HepG2 (cell line): ENCODE results near the gene CAPN12.

ENCODE experiments used
- CHD2 ChIP-seq: IDR thresholded peaks from 2 replicates; pipeline ENCODE4 v1.6.1; 2011; ENCODE audit warnings: low read depth, low read length, improper control_type of control experiment
- GABPA ChIP-seq, 2 experiments: IDR thresholded peaks; 2 replicates each; pipeline ENCODE4 v1.6.1; 2011 to 2016; ENCODE audit warnings: low read depth in 2 of 2, low read length in 1 of 2, missing biosample characterization in 1 of 2, missing genetic modification characterization in 1 of 2
- KLF11 ChIP-seq: IDR thresholded peaks from 2 replicates; pipeline ENCODE4 v1.6.1; 2016; ENCODE audit warnings: missing compliant biosample characterization
- NFYB ChIP-seq: sonication (generic); formaldehyde crosslinking; IDR thresholded peaks from 2 replicates; pipeline ENCODE4 v1.4.0; 2020; ENCODE audit warnings: missing genetic modification reagents
- POLR2AphosphoS5 ChIP-seq: IDR thresholded peaks from 2 replicates; pipeline ENCODE4 v1.6.1; 2012; ENCODE audit warnings: low read depth, low read length
- TF ChIP-seq, protein P1 (sequence below): IDR thresholded peaks from 2 replicates; pipeline ENCODE4 v1.6.1; 2016; ENCODE audit warnings: low read depth, missing genetic modification reagents, missing compliant biosample characterization
- TF ChIP-seq, protein P2 (sequence below): sonication (generic); formaldehyde crosslinking; IDR thresholded peaks from 2 replicates; pipeline ENCODE4 v1.5.0; 2020; ENCODE audit warnings: mild to moderate bottlenecking, missing genetic modification reagents, moderate library complexity
- TF ChIP-seq, protein P3 (sequence below): IDR thresholded peaks from 2 replicates; pipeline ENCODE4 v1.6.1; 2012; ENCODE audit warnings: low read length, improper control_type of control experiment
- TF ChIP-seq, protein P4 (sequence below): sonication (generic); formaldehyde crosslinking; IDR thresholded peaks from 2 replicates; pipeline ENCODE4 v1.4.0; 2020; ENCODE audit warnings: mild to moderate bottlenecking, missing genetic modification reagents

DNA sequence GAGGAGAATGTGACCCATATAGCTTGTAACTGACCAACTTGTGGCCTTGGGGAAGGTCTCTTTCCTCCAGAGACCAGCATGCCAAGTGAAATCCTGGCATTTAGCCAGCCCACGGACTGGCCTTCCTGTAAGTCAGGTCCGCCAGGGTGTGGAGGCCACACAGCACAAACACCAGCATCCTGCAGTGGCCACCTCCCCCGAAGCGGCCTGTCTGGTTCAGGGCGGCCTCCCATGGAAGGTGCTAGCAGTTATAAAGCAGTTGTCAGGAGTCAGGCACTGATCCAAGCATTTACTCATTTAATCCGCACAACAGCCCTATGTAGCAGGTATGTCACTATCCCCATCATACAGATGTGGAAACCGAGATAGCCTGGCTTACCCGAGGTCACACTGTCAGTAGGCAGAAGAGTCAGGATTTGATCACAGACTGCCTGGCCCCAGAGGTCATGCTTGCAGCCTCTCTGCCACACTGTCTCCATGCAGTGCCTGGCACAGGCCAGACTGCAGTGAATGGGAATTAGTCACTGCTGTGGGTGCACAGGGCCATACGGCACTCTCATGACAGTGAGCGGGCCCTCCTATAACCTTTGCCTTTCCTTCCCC is 36.7 kb downstream of the CAPN12 start:
- TF ChIP-seq, protein P1, sequence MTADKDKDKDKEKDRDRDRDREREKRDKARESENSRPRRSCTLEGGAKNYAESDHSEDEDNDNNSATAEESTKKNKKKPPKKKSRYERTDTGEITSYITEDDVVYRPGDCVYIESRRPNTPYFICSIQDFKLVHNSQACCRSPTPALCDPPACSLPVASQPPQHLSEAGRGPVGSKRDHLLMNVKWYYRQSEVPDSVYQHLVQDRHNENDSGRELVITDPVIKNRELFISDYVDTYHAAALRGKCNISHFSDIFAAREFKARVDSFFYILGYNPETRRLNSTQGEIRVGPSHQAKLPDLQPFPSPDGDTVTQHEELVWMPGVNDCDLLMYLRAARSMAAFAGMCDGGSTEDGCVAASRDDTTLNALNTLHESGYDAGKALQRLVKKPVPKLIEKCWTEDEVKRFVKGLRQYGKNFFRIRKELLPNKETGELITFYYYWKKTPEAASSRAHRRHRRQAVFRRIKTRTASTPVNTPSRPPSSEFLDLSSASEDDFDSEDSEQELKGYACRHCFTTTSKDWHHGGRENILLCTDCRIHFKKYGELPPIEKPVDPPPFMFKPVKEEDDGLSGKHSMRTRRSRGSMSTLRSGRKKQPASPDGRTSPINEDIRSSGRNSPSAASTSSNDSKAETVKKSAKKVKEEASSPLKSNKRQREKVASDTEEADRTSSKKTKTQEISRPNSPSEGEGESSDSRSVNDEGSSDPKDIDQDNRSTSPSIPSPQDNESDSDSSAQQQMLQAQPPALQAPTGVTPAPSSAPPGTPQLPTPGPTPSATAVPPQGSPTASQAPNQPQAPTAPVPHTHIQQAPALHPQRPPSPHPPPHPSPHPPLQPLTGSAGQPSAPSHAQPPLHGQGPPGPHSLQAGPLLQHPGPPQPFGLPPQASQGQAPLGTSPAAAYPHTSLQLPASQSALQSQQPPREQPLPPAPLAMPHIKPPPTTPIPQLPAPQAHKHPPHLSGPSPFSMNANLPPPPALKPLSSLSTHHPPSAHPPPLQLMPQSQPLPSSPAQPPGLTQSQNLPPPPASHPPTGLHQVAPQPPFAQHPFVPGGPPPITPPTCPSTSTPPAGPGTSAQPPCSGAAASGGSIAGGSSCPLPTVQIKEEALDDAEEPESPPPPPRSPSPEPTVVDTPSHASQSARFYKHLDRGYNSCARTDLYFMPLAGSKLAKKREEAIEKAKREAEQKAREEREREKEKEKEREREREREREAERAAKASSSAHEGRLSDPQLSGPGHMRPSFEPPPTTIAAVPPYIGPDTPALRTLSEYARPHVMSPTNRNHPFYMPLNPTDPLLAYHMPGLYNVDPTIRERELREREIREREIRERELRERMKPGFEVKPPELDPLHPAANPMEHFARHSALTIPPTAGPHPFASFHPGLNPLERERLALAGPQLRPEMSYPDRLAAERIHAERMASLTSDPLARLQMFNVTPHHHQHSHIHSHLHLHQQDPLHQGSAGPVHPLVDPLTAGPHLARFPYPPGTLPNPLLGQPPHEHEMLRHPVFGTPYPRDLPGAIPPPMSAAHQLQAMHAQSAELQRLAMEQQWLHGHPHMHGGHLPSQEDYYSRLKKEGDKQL (CRISPR knock-in tag), result no peak
- TF ChIP-seq POLR2AphosphoS5 (no peak), CHD2 (no peak), GABPA (IDR thresholded peaks at IDR 0.05; ENCODE audit: low read depth, low read length) (no peak), GABPA (CRISPR knock-in tag; IDR thresholded peaks at IDR 0.05; ENCODE audit: low read depth) (no peak), NFYB (CRISPR knock-in tag) (no peak), KLF11 (no peak)
- TF ChIP-seq, protein P2, sequence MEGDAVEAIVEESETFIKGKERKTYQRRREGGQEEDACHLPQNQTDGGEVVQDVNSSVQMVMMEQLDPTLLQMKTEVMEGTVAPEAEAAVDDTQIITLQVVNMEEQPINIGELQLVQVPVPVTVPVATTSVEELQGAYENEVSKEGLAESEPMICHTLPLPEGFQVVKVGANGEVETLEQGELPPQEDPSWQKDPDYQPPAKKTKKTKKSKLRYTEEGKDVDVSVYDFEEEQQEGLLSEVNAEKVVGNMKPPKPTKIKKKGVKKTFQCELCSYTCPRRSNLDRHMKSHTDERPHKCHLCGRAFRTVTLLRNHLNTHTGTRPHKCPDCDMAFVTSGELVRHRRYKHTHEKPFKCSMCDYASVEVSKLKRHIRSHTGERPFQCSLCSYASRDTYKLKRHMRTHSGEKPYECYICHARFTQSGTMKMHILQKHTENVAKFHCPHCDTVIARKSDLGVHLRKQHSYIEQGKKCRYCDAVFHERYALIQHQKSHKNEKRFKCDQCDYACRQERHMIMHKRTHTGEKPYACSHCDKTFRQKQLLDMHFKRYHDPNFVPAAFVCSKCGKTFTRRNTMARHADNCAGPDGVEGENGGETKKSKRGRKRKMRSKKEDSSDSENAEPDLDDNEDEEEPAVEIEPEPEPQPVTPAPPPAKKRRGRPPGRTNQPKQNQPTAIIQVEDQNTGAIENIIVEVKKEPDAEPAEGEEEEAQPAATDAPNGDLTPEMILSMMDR (CRISPR knock-in tag), result no peak
- TF ChIP-seq, protein P3, sequence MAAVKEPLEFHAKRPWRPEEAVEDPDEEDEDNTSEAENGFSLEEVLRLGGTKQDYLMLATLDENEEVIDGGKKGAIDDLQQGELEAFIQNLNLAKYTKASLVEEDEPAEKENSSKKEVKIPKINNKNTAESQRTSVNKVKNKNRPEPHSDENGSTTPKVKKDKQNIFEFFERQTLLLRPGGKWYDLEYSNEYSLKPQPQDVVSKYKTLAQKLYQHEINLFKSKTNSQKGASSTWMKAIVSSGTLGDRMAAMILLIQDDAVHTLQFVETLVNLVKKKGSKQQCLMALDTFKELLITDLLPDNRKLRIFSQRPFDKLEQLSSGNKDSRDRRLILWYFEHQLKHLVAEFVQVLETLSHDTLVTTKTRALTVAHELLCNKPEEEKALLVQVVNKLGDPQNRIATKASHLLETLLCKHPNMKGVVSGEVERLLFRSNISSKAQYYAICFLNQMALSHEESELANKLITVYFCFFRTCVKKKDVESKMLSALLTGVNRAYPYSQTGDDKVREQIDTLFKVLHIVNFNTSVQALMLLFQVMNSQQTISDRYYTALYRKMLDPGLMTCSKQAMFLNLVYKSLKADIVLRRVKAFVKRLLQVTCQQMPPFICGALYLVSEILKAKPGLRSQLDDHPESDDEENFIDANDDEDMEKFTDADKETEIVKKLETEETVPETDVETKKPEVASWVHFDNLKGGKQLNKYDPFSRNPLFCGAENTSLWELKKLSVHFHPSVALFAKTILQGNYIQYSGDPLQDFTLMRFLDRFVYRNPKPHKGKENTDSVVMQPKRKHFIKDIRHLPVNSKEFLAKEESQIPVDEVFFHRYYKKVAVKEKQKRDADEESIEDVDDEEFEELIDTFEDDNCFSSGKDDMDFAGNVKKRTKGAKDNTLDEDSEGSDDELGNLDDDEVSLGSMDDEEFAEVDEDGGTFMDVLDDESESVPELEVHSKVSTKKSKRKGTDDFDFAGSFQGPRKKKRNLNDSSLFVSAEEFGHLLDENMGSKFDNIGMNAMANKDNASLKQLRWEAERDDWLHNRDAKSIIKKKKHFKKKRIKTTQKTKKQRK, result no peak
- TF ChIP-seq, protein P4, sequence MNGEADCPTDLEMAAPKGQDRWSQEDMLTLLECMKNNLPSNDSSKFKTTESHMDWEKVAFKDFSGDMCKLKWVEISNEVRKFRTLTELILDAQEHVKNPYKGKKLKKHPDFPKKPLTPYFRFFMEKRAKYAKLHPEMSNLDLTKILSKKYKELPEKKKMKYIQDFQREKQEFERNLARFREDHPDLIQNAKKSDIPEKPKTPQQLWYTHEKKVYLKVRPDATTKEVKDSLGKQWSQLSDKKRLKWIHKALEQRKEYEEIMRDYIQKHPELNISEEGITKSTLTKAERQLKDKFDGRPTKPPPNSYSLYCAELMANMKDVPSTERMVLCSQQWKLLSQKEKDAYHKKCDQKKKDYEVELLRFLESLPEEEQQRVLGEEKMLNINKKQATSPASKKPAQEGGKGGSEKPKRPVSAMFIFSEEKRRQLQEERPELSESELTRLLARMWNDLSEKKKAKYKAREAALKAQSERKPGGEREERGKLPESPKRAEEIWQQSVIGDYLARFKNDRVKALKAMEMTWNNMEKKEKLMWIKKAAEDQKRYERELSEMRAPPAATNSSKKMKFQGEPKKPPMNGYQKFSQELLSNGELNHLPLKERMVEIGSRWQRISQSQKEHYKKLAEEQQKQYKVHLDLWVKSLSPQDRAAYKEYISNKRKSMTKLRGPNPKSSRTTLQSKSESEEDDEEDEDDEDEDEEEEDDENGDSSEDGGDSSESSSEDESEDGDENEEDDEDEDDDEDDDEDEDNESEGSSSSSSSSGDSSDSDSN (CRISPR knock-in tag), result no peak
